Subcutaneous abdominal adipose tissue (tissue), 5 donors: ENCODE data around the gene CRAMP1.

Experiments used
- H3K27ac ChIP-seq: one replicate; pipeline ENCODE4 v1.7.0; 2013; ENCODE audit warnings: low read depth, mild to moderate bottlenecking, inconsistent platforms, low read length, moderate library complexity
- H3K27me3 ChIP-seq, 5 donors: one replicate each; pipeline ENCODE4 v1.7.0; 2013; ENCODE audit warnings: low read length in 5 of 5, inconsistent platforms in 1 of 5; ENCODE audit not compliant: control insufficient read depth in 5 of 5, insufficient read depth in 4 of 5
- H3K36me3 ChIP-seq, 5 donors: one replicate each; pipeline ENCODE4 v1.7.0; 2013; ENCODE audit warnings: low read length in 5 of 5; ENCODE audit not compliant: control insufficient read depth in 5 of 5, insufficient read depth in 5 of 5
- H3K4me1 ChIP-seq, 5 donors: one replicate each; pipeline ENCODE4 v1.7.0; 2013; ENCODE audit warnings: low read length in 5 of 5, mild to moderate bottlenecking in 3 of 5, moderate library complexity in 1 of 5; ENCODE audit not compliant: control insufficient read depth in 5 of 5, insufficient read depth in 5 of 5
- H3K4me3 ChIP-seq, 5 donors: one replicate each; pipeline ENCODE4 v1.7.0; 2013; ENCODE audit warnings: low read length in 5 of 5, low read depth in 1 of 5
- H3K9ac ChIP-seq, 5 donors: one replicate each; pipeline ENCODE4 v1.7.0; 2013; ENCODE audit warnings: low read length in 5 of 5, mild to moderate bottlenecking in 4 of 5, moderate library complexity in 3 of 5
- H3K9me3 ChIP-seq, 5 donors: one replicate each; pipeline ENCODE4 v1.7.0; 2013; ENCODE audit warnings: low read length in 5 of 5; ENCODE audit not compliant: control insufficient read depth in 5 of 5
- donor health status: healthy.
- donor health status: healthy.
- donor health status: healthy.
- donor health status: healthy.
- donor health status: healthy.

The CRAMP1 gene

GRCh38 chr16:1640261-1640941, 28.2 kb downstream of the CRAMP1 start:
- Histone ChIP-seq H3K4me1 (peaks cover 0 to 26% (median 13%) of the 10 kb centered on the region in 5 donors), H3K9me3 (no peaks in the 10 kb centered on the region), H3K36me3 (peaks cover 5 to 92% (median 77%) of the 10 kb centered on the region in 5 donors), H3K9ac (no peak overlapping the region), H3K27ac (no peak overlapping the region), H3K27me3 (no peaks in the 10 kb centered on the region), H3K4me3 (peak overlapping the region in 1 of 5 donors; percentile 11)

GRCh38 chr16:1641261-1641660, 29.1 kb downstream of the CRAMP1 start:
- H3K4me1 ChIP-seq: peaks cover 0 to 26% (median 13%) of the 10 kb centered on the region in 5 donors
- H3K9me3 ChIP-seq: no peaks in the 10 kb centered on the region
- no peak overlapping the region for H3K9ac ChIP-seq
- H3K36me3 ChIP-seq: peaks cover 5 to 94% (median 80%) of the 10 kb centered on the region in 5 donors
- H3K27me3 ChIP-seq: no peaks in the 10 kb centered on the region
- H3K27ac ChIP-seq: no peak overlapping the region
- no peak overlapping the region for H3K4me3 ChIP-seq

DNA sequence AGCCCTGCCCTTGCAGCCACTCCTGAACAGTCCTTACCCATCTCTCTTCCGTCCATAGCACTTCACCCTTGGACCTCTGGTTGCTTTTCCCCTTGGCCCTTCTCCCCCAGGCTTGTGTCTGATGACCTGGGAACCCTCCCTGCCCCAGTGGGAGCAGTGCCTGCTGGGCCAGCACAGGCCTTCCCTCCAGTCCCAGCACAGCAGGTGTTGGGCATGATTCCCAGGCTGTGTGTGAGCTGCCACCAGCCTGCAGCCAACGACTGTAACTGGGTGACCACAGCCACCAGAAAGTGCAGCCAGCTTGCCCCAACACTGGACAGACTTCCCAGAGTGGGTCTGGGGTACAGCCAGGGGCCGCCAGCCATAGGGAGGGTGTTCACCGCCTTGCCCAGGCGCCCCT, 30.0 kb downstream of the CRAMP1 start:
- Histone ChIP-seq H3K9ac (peak overlapping the region in 1 of 5 donors; percentile 18), H3K27ac (no peak overlapping the region)

DNA sequence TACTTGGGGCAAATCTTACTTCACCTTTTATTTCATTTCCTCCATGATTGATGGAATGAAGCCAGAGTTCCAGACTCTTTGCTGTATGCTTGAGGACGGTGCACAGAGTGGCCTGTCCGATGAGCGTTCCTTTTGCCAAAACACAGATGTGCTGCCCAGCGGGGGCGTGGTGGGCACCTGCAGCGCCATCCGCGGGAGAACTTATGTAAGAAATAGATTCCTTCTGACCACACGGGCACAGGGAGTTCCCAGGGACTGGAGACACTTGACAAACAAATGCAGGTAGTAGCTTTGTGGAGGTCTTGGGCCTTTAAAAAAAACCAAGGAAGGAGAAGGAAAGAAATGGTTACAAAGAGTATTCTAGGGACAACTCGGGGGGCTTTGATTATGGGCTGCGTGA, 30.6 kb downstream of the CRAMP1 start:
- Histone ChIP-seq H3K4me1 (peaks cover 0 to 26% (median 14%) of the 10 kb centered on the region in 5 donors), H3K9ac (no peak overlapping the region), H3K36me3 (peaks cover 8 to 89% (median 81%) of the 10 kb centered on the region in 5 donors), H3K9me3 (no peaks in the 10 kb centered on the region), H3K27me3 (no peaks in the 10 kb centered on the region), H3K27ac (no peak overlapping the region), H3K4me3 (no peak overlapping the region)

More for the DNA sequence above, 30.0 kb downstream of the CRAMP1 start:
- H3K4me3 ChIP-seq: no peak overlapping the region
- no peaks in the 10 kb centered on the region for H3K27me3 ChIP-seq
- H3K4me1 ChIP-seq: peaks cover 0 to 26% (median 13%) of the 10 kb centered on the region in 5 donors
- no peaks in the 10 kb centered on the region for H3K9me3 ChIP-seq
- H3K36me3 ChIP-seq: peaks cover 8 to 94% (median 85%) of the 10 kb centered on the region in 5 donors

- H3K4me3 ChIP-seq: no peak overlapping the region
- no peak overlapping the region for H3K27ac ChIP-seq
- peaks cover 0 to 26% (median 17%) of the 10 kb centered on the region in 5 donors for H3K4me1 ChIP-seq
- peaks cover 8 to 84% (median 74%) of the 10 kb centered on the region in 5 donors for H3K36me3 ChIP-seq
- H3K27me3 ChIP-seq: no peaks in the 10 kb centered on the region
- H3K9me3 ChIP-seq: no peaks in the 10 kb centered on the region
- H3K9ac ChIP-seq: no peak overlapping the region
These were observed 31.4 kb downstream of the CRAMP1 start for GRCh38 chr16:1643521-1643920.

- no peaks in the 10 kb centered on the region for H3K27me3 ChIP-seq
- no peak overlapping the region for H3K27ac ChIP-seq
- H3K4me1 ChIP-seq: peaks cover 0 to 17% (median 13%) of the 10 kb centered on the region in 5 donors
- H3K9me3 ChIP-seq: no peaks in the 10 kb centered on the region
- no peak overlapping the region for H3K4me3 ChIP-seq
- H3K36me3 ChIP-seq: peaks cover 4 to 67% (median 54%) of the 10 kb centered on the region in 5 donors
- no peak overlapping the region for H3K9ac ChIP-seq
These were observed 33.9 kb downstream of the CRAMP1 start for GRCh38 chr16:1645914-1646525.

- H3K9ac ChIP-seq: no peak overlapping the region
- H3K9me3 ChIP-seq: no peaks in the 10 kb centered on the region
- no peak overlapping the region for H3K27ac ChIP-seq
- no peak overlapping the region for H3K4me3 ChIP-seq
- no peaks in the 10 kb centered on the region for H3K27me3 ChIP-seq
- H3K36me3 ChIP-seq: peaks cover 4 to 67% (median 51%) of the 10 kb centered on the region in 5 donors
- peaks cover 0 to 4% (median 0%) of the 10 kb centered on the region in 5 donors for H3K4me1 ChIP-seq
These were observed 35.7 kb downstream of the CRAMP1 start for GRCh38 chr16:1647856-1648255.

DNA sequence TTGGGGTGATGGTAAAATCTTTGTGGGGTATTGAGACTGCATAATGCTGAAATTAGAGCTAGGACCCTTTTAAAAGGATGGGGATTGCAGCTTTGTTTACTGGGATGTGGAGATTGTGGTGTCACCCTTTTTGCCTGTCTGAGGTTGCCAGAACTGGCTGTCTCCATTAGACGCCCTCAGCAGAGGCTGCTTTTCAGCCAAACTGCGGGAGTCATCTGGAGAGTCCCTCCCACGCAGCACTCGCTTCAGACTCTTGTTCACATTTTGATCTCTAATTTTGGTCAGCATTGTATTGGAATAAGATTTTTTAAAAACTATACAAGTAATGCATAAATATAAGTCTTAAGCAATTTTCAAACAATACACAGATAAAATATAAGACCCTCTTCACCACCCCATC, 38.0 kb downstream of the CRAMP1 start:
- no peaks in the 10 kb centered on the region for H3K9me3 ChIP-seq
- H3K4me3 ChIP-seq: no peak overlapping the region
- H3K4me1 ChIP-seq: peaks cover 0 to 8% (median 0%) of the 10 kb centered on the region in 5 donors
- no peak overlapping the region for H3K9ac ChIP-seq
- no peaks in the 10 kb centered on the region for H3K27me3 ChIP-seq
- no peak overlapping the region for H3K27ac ChIP-seq
- peaks cover 4 to 68% (median 50%) of the 10 kb centered on the region in 5 donors for H3K36me3 ChIP-seq

DNA sequence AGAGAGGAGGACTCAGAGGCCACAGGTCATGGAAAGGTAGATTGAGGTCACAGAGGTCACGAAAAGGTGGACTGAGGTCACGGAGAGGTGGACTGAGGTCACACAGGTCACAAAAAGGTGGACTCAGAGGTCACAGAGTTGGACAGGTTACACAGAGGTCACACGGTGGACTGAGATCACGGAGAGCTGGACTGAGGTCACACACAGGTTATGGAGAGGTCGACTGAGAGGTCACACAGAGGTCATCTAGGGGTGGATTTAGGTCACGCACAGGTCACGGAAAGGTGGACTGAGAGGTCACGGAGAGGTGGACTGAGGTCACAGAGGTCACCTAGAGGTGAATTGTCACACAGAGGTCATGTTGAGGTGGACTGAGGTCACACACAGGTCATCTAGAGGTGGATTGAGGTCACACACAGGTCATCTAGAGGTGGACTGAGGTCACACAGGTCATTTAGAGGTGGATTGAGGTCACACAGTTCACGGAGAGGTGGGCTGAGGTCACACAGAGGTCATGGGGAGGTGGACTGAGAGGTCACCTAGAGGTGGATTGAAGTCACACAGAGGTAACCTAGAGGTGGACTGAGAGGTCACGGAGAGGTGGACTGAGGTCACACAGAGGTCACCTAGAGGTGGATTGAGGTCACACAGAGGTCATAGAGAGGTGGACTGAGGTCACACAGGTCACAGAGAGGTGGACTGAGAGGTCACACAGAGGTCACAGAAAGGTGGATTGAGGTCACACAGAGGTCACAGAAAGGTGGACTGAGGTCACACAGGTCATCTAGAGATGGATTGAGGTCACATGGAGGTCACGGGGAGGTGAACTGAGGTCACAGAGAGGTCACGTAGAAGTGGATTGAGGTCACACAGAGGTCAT, 39.2 kb downstream of the CRAMP1 start:
- peaks cover 0 to 7% (median 0%) of the 10 kb centered on the region in 5 donors for H3K4me1 ChIP-seq
- H3K9ac ChIP-seq: no peak overlapping the region
- H3K9me3 ChIP-seq: no peaks in the 10 kb centered on the region
- H3K27ac ChIP-seq: no peak overlapping the region
- H3K4me3 ChIP-seq: no peak overlapping the region
- H3K36me3 ChIP-seq: peaks cover 3 to 69% (median 52%) of the 10 kb centered on the region in 5 donors
- H3K27me3 ChIP-seq: no peaks in the 10 kb centered on the region
